IMR-90 (cell line): Measurements from ENCODE around the gene IDH3B. TPM values are rescaled to one million over a fixed set of nuclear protein-coding genes. Genes with fewer than 3 reads are reported as not detected.

Experiments used
- ATAC-seq: fragments of 200-7000 bp; cut with Tn5 transposase; 2 replicates; pipeline ENCODE4 v1.9.1; 2020; ENCODE audit warnings: low read depth, mild to moderate bottlenecking, moderate library complexity
- BruUV-seq: library from RNA; stranded (reverse); fragments of 400-500 nt; replicated peaks from 2 replicates; lab custom pipeline; 2021; lab: Mats Ljungman, UMichigan
- CTCF ChIA-PET: fragments of 300-600 bp; formaldehyde crosslinking; extraction: SDS; loops from one replicate; lab custom pipeline; 2021; ENCODE audit warnings: antibody characterized with exemption; lab: Yijun Ruan, JAX
- POLR2A ChIA-PET: fragments of 300-600 bp; sonication (Branson Sonifier 250); formaldehyde crosslinking; loops from one replicate; lab custom pipeline; 2022; ENCODE audit warnings: antibody characterized with exemption; ENCODE audit not compliant: unreplicated experiment; lab: Charles Lee
- DNase-seq: peaks from one replicate; pipeline ENCODE4 v3.0.0; 2013
- H2AFZ ChIP-seq: replicated peaks from 2 replicates; pipeline ENCODE3; 2013; ENCODE audit warnings: low read length, mild to moderate bottlenecking; ENCODE audit not compliant: poor library complexity
- H2AK5ac ChIP-seq: 2 replicates; pipeline ENCODE4 v1.6.1; 2013; ENCODE audit warnings: low read depth, low read length, inconsistent platforms
- H2AK9ac ChIP-seq: replicated peaks from 2 replicates; pipeline ENCODE3; 2013; ENCODE audit warnings: mild to moderate bottlenecking, low read depth, low read length, moderate library complexity; ENCODE audit not compliant: poor library complexity
- H2BK120ac ChIP-seq: 2 replicates; pipeline ENCODE4 v1.6.1; 2013; ENCODE audit warnings: low read depth, low read length, inconsistent platforms
- H2BK15ac ChIP-seq: 3 replicates; pipeline ENCODE4 v1.6.1; 2013; ENCODE audit warnings: low read depth, low read length, inconsistent platforms
- H2BK20ac ChIP-seq: 2 replicates; pipeline ENCODE4 v1.6.1; 2013; ENCODE audit warnings: low read depth, mild to moderate bottlenecking, inconsistent platforms, low read length, moderate library complexity
- H2BK5ac ChIP-seq: 2 replicates; pipeline ENCODE4 v1.6.1; 2013; ENCODE audit warnings: mild to moderate bottlenecking, low read depth, low read length, inconsistent platforms; ENCODE audit not compliant: poor library complexity, severe bottlenecking
- H3K14ac ChIP-seq: replicated peaks from 2 replicates; pipeline ENCODE4 v1.6.1; 2013; ENCODE audit warnings: low read depth, low read length, inconsistent platforms
- H3K18ac ChIP-seq: 2 replicates; pipeline ENCODE4 v1.6.1; 2013; ENCODE audit warnings: low read depth, low read length, control low read depth
- H3K23ac ChIP-seq: 2 replicates; pipeline ENCODE4 v1.6.1; 2013; ENCODE audit warnings: low read depth, low read length, inconsistent platforms
- H3K27ac ChIP-seq: 2 replicates; pipeline ENCODE4 v1.5.1; 2013; ENCODE audit warnings: mild to moderate bottlenecking, control low read depth, low read length; ENCODE audit not compliant: insufficient read depth
- H3K27me3 ChIP-seq: 2 replicates; pipeline ENCODE4 v1.6.1; 2013; ENCODE audit warnings: low read length; ENCODE audit not compliant: control insufficient read depth, insufficient read depth
- H3K36me3 ChIP-seq: 2 replicates; pipeline ENCODE4 v1.6.1; 2013; ENCODE audit warnings: low read length, mixed read lengths; ENCODE audit not compliant: control insufficient read depth, insufficient read depth
- H3K4ac ChIP-seq: 2 replicates; pipeline ENCODE4 v1.6.1; 2013; ENCODE audit warnings: low read depth, low read length, inconsistent platforms
- H3K4me1 ChIP-seq: 2 replicates; pipeline ENCODE4 v1.6.1; 2013; ENCODE audit warnings: low read length, mixed read lengths; ENCODE audit not compliant: control insufficient read depth, insufficient read depth
- H3K4me2 ChIP-seq: 2 replicates; pipeline ENCODE4 v1.6.1; 2013; ENCODE audit warnings: low read depth, mild to moderate bottlenecking, control low read depth, low read length, moderate library complexity
- H3K4me3 ChIP-seq: 2 replicates; pipeline ENCODE4 v1.5.1; 2013; ENCODE audit warnings: low read depth, mild to moderate bottlenecking, control low read depth, low read length, moderate library complexity; ENCODE audit not compliant: insufficient read depth
- H3K56ac ChIP-seq: 2 replicates; pipeline ENCODE4 v1.6.1; 2013; ENCODE audit warnings: low read length, inconsistent platforms; ENCODE audit not compliant: insufficient read depth; ENCODE audit errors: extremely low read depth
- H3K79me1 ChIP-seq, 2 experiments: 2 replicates each; pipeline ENCODE4 v1.6.1; 2013; ENCODE audit warnings: low read length in 2 of 2, inconsistent platforms in 1 of 2, low read depth in 1 of 2
- H3K9ac ChIP-seq: 2 replicates; pipeline ENCODE4 v1.6.1; 2013; ENCODE audit warnings: low read depth, low read length, control low read depth
- H3K9me1 ChIP-seq: 2 replicates; pipeline ENCODE4 v1.6.1; 2013; ENCODE audit warnings: low read length, inconsistent platforms; ENCODE audit not compliant: insufficient read depth
- H3K9me3 ChIP-seq: 2 replicates; pipeline ENCODE4 v1.6.1; 2013; ENCODE audit warnings: low read length; ENCODE audit not compliant: control insufficient read depth, insufficient read depth
- H4K20me1 ChIP-seq: 2 replicates; pipeline ENCODE4 v1.6.1; 2013; ENCODE audit warnings: low read length, inconsistent platforms; ENCODE audit not compliant: insufficient read depth
- H4K5ac ChIP-seq: 2 replicates; pipeline ENCODE4 v1.6.1; 2013; ENCODE audit warnings: mild to moderate bottlenecking, low read depth, low read length, control low read depth
- H4K8ac ChIP-seq, 2 experiments: 2 replicates each; pipeline ENCODE4 v1.6.1; 2013; ENCODE audit warnings: low read depth in 2 of 2, low read length in 2 of 2, control low read depth in 1 of 2, inconsistent platforms in 1 of 2
- H4K91ac ChIP-seq: 2 replicates; pipeline ENCODE4 v1.6.1; 2013; ENCODE audit warnings: low read depth, low read length, inconsistent platforms; ENCODE audit not compliant: insufficient read depth
- BHLHE40 ChIP-seq: fragments of 150-350 bp; IDR thresholded peaks from 2 replicates; pipeline ENCODE4 v1.6.1; 2016; ENCODE audit warnings: mild to moderate bottlenecking, low read depth, low read length
- CEBPB ChIP-seq: IDR thresholded peaks from 2 replicates; pipeline ENCODE4 v1.6.1; 2012; ENCODE audit warnings: low read depth, low read length, improper control_type of control experiment
- CHD1 ChIP-seq: IDR thresholded peaks from 2 replicates; pipeline ENCODE4 v1.6.1; 2012; ENCODE audit warnings: low read depth, low read length, improper control_type of control experiment
- CTCF ChIP-seq: conservative IDR thresholded peaks from 2 replicates; pipeline ENCODE4 v1.5.1; 2012; ENCODE audit warnings: mild to moderate bottlenecking, low read depth, low read length, improper control_type of control experiment
- ELK1 ChIP-seq: fragments of 150-350 bp; IDR thresholded peaks from 2 replicates; pipeline ENCODE4 v1.6.1; 2016; ENCODE audit warnings: low read depth, mild to moderate bottlenecking, low read length, moderate library complexity, borderline replicate concordance
- FOS ChIP-seq: fragments of 150-350 bp; IDR thresholded peaks from 2 replicates; pipeline ENCODE4 v1.6.1; 2016; ENCODE audit warnings: low read depth, low read length
- MAFK ChIP-seq: IDR thresholded peaks from 2 replicates; pipeline ENCODE4 v1.6.1; 2012; ENCODE audit warnings: low read depth, low read length, improper control_type of control experiment
- MAZ ChIP-seq: IDR thresholded peaks from 2 replicates; pipeline ENCODE4 v1.6.1; 2012; ENCODE audit warnings: low read depth, mild to moderate bottlenecking, low read length, improper control_type of control experiment, moderate library complexity, borderline replicate concordance
- MXI1 ChIP-seq: IDR thresholded peaks from 2 replicates; pipeline ENCODE4 v1.6.1; 2012; ENCODE audit warnings: low read depth, mild to moderate bottlenecking, low read length, moderate library complexity, borderline replicate concordance
- NFE2L2 ChIP-seq: fragments of 150-350 bp; IDR thresholded peaks from 2 replicates; pipeline ENCODE4 v1.6.1; 2016; ENCODE audit warnings: low read depth, mild to moderate bottlenecking, low read length
- POLR2A ChIP-seq: IDR thresholded peaks from 2 replicates; pipeline ENCODE4 v1.6.1; 2012; ENCODE audit warnings: mild to moderate bottlenecking, low read depth, low read length
- RAD21 ChIP-seq: IDR thresholded peaks from 2 replicates; pipeline ENCODE4 v1.6.1; 2012; ENCODE audit warnings: low read length, improper control_type of control experiment
- RCOR1 ChIP-seq: IDR thresholded peaks from 2 replicates; pipeline ENCODE4 v1.6.1; 2012; ENCODE audit warnings: mild to moderate bottlenecking, low read length, improper control_type of control experiment; ENCODE audit not compliant: insufficient replicate concordance
- RFX5 ChIP-seq: IDR thresholded peaks from 2 replicates; pipeline ENCODE4 v1.8.0; 2012; ENCODE audit warnings: low read depth, mild to moderate bottlenecking, low read length, moderate library complexity
- SMC3 ChIP-seq: fragments of 150-350 bp; IDR thresholded peaks from 2 replicates; pipeline ENCODE4 v1.6.1; 2016; ENCODE audit warnings: low read depth, mild to moderate bottlenecking, antibody characterized with exemption, low read length, moderate library complexity
- USF2 ChIP-seq: fragments of 150-350 bp; IDR thresholded peaks from 2 replicates; pipeline ENCODE4 v1.6.1; 2017; ENCODE audit warnings: mild to moderate bottlenecking, antibody characterized with exemption, low read length, low read depth
- WGBS, 2 experiments: methylation state at CpG; one replicate each; pipeline versions ENCODE4 v1.1.5 to v1.1.7; 2013; ENCODE audit warnings: missing lambda C conversion rate in 2 of 2; ENCODE audit not compliant: insufficient read length in 1 of 2; ENCODE audit errors: extremely low coverage in 2 of 2; 5-methylcytosine and 5-hydroxymethylcytosine counted together
- dilution Hi-C: fragments of 300-500 bp; cut with HindIII; formaldehyde crosslinking; loops from one replicate; pipeline ENCODE4 v1.14.3; 2018; ENCODE audit warnings: low sequenced_read_pairs; ENCODE audit not compliant: unreplicated experiment
- in situ Hi-C: fragments of 300-500 bp; cut with MboI; formaldehyde crosslinking; loops from 3 replicates; pipeline ENCODE4 v1.14.3; 2019; ENCODE audit warnings: low sequenced_read_pairs, inconsistent platforms, mixed read lengths
- intact Hi-C: fragments of 100-400 bp; cut with micrococcal nuclease; formaldehyde crosslinking; loops from 2 replicates; pipeline ENCODE4 v1.10.0; 2022
- polyA plus RNA-seq, 3 experiments: library from polyadenylated mRNA; depleted of rRNA; stranded (reverse); fragments of >200 nt; gene quantifications; 2 replicates each; pipeline ENCODE4 v1.2.3, GENCODE V29; 2012; ENCODE audit warnings: low replicate concordance in 1 of 3
- total RNA-seq: library from RNA; depleted of rRNA; stranded (reverse); fragments of >200 nt; gene quantifications from 2 replicates; pipeline ENCODE4 v1.2.3, GENCODE V29; 2012

IDH3B gene
- total and polyA plus RNA-seq, 2 of the 4 experiments (the other 2 are of a cell fraction), result 151 to 160 TPM

GRCh38 chr20:2657674-2658073 lies 6.3 kb downstream of the IDH3B start:
- no peak overlapping the region for H2BK5ac ChIP-seq
- H3K9ac ChIP-seq, result no peak overlapping the region
- peaks cover 73% of the 10 kb centered on the region for H3K36me3 ChIP-seq
- no TSS peak for BruUV-seq
- no peak overlapping the region for H2AK5ac ChIP-seq
- no peak overlapping the region for H3K27ac ChIP-seq
- no peak overlapping the region for H4K91ac ChIP-seq
- WGBS, 2 experiments, result no CpG with 5 or more reads among the region's 5 CpGs
- TF ChIP-seq CEBPB, result no peak
- no peak for TF ChIP-seq CHD1
- TF ChIP-seq RCOR1, result no peak
- TF ChIP-seq USF2, result no peak
- TF ChIP-seq POLR2A, result no peak
- no peak for TF ChIP-seq RAD21
- TF ChIP-seq RFX5, result no peak
- TF ChIP-seq MAFK, result no peak
- no peak for TF ChIP-seq ELK1
- no peak for TF ChIP-seq MXI1
- TF ChIP-seq SMC3, result no peak
- TF ChIP-seq FOS, result no peak
- no peak for TF ChIP-seq MAZ
- no peak for TF ChIP-seq NFE2L2
- no peak for TF ChIP-seq CTCF
- TF ChIP-seq BHLHE40, result no peak
- peaks cover 28 to 57% of the 10 kb centered on the region in 2 experiments for H3K79me1 ChIP-seq
- H2AK9ac ChIP-seq, result no peak overlapping the region
- DNase-seq (no peak), ATAC-seq (no peak)
- no peaks in the 10 kb centered on the region for H3K9me3 ChIP-seq
- POLR2A ChIA-PET, result no interaction called here
- no peak overlapping the region for H2BK120ac ChIP-seq
- CTCF ChIA-PET, result no interaction called here
- H3K14ac ChIP-seq, result no peak overlapping the region
- intact Hi-C loops (no loop called here), in situ Hi-C loops (no loop called here), dilution Hi-C loops (no loop called here)
- peaks cover 5% of the 10 kb centered on the region for H3K4me1 ChIP-seq
- H4K5ac ChIP-seq, result no peak overlapping the region
- no peak overlapping the region for H3K23ac ChIP-seq
- H3K18ac ChIP-seq, result no peak overlapping the region
- H2BK15ac ChIP-seq, result no peak overlapping the region
- H2BK20ac ChIP-seq, result no peak overlapping the region
- no peak overlapping the region for H3K56ac ChIP-seq
- H3K9me1 ChIP-seq, result peaks cover 13% of the 10 kb centered on the region
- no peak overlapping the region for H2AFZ ChIP-seq
- H3K4me3 ChIP-seq, result no peak overlapping the region
- peaks cover 57% of the 10 kb centered on the region for H4K20me1 ChIP-seq
- H3K4me2 ChIP-seq, result no peak overlapping the region
- no peak overlapping the region for H3K4ac ChIP-seq
- H3K27me3 ChIP-seq, result no peaks in the 10 kb centered on the region
- no peak overlapping the region for H4K8ac ChIP-seq
